Activated CD4-positive, alpha-beta T cell treated with anti-CD3 and anti-CD28 coated beads, Interleukin-2, amount 10 ng/mL, durations not matched to agents 24 days and 14 days (primary cell): ENCODE measurements around the gene PDIK1L. TPM values are rescaled to one million over a fixed set of nuclear protein-coding genes. Genes with fewer than 3 reads are reported as not detected.
"Not testable (repeated sequence)": the region's sequence is repeated elsewhere in the genome, so short reads cannot be mapped to it uniquely, and the experiment has no call there.

Source experiments
- DNase-seq: peaks from one replicate; pipeline ENCODE4 v3.0.0; 2022
- H3K27ac Mint-ChIP-seq: one replicate; pipeline ENCODE4 v1.8.0; 2022; ENCODE audit warnings: mild to moderate bottlenecking, mixed read lengths
- H3K27me3 Mint-ChIP-seq: one replicate; pipeline ENCODE4 v1.8.0; 2022; ENCODE audit warnings: mixed read lengths
- H3K36me3 Mint-ChIP-seq: one replicate; pipeline ENCODE4 v1.8.0; 2022; ENCODE audit warnings: low read depth, mild to moderate bottlenecking, mixed read lengths
- H3K4me1 Mint-ChIP-seq: one replicate; pipeline ENCODE4 v1.8.0; 2021; ENCODE audit warnings: mixed read lengths
- H3K4me3 Mint-ChIP-seq: one replicate; pipeline ENCODE4 v1.8.0; 2022; ENCODE audit warnings: mild to moderate bottlenecking, moderate library complexity, mixed read lengths
- H3K9me3 Mint-ChIP-seq: one replicate; pipeline ENCODE4 v1.8.0; 2021; ENCODE audit warnings: mixed read lengths
- intact Hi-C: fragments of 100-400 bp; cut with micrococcal nuclease; formaldehyde crosslinking; loops from one replicate; pipeline ENCODE4 v1.15.1; 2023
- total RNA-seq: library from RNA; stranded (reverse); gene quantifications from 2 replicates; pipeline ENCODE4 v1.2.3, GENCODE V29; 2022

The PDIK1L gene
- total RNA-seq, 1 donor from 2014 or later = 15.8 TPM

- Mint-ChIP-seq H3K27me3 (peaks cover 22% of the 10 kb centered on the region), H3K4me1 (peaks cover 4% of the 10 kb centered on the region), H3K27ac (no peak overlapping the region), H3K9me3 (no peaks in the 10 kb centered on the region), H3K36me3 (no peaks in the 10 kb centered on the region), H3K4me3 (no peak overlapping the region)
- DNase-seq = no peak
- intact Hi-C loops = no loop called here
Observed at GRCh38 chr1:26098602-26099001, 13.0 kb upstream of the PDIK1L start.

- Mint-ChIP-seq H3K27ac (no peak overlapping the region), H3K9me3 (no peaks in the 10 kb centered on the region), H3K4me1 (peaks cover 5% of the 10 kb centered on the region), H3K27me3 (peaks cover 20% of the 10 kb centered on the region), H3K36me3 (no peaks in the 10 kb centered on the region), H3K4me3 (no peak overlapping the region)
- no peak for DNase-seq
- intact Hi-C loops = no loop called here
Observed at GRCh38 chr1:26099780-26100179, 11.8 kb upstream of the PDIK1L start.

GRCh38 chr1:26100204-26100603, 11.4 kb upstream of the PDIK1L start:
- H3K36me3 Mint-ChIP-seq, H3K9me3 Mint-ChIP-seq, H3K27ac Mint-ChIP-seq, H3K4me3 Mint-ChIP-seq, H3K4me1 Mint-ChIP-seq, intact Hi-C loops, DNase-seq: not testable (repeated sequence)
- H3K27me3 Mint-ChIP-seq = peaks cover 23% of the 10 kb centered on the region

GRCh38 chr1:26102119-26102518, 9.5 kb upstream of the PDIK1L start:
- Mint-ChIP-seq H3K27ac (no peak overlapping the region), H3K27me3 (peaks cover 20% of the 10 kb centered on the region), H3K36me3 (no peaks in the 10 kb centered on the region), H3K4me3 (no peak overlapping the region), H3K9me3 (no peaks in the 10 kb centered on the region), H3K4me1 (peaks cover 11% of the 10 kb centered on the region)
- no peak for DNase-seq
- intact Hi-C loops = no loop called here

GRCh38 chr1:26102526-26102925, 9.1 kb upstream of the PDIK1L start:
- Mint-ChIP-seq H3K27me3 (peaks cover 20% of the 10 kb centered on the region), H3K4me1 (peaks cover 11% of the 10 kb centered on the region), H3K9me3 (no peaks in the 10 kb centered on the region), H3K36me3 (no peaks in the 10 kb centered on the region), H3K4me3 (no peak overlapping the region), H3K27ac (no peak overlapping the region)
- intact Hi-C loops = no loop called here
- DNase-seq = no peak

GRCh38 chr1:26105226-26105548, 6.4 kb upstream of the PDIK1L start:
- DNase-seq, H3K9me3 Mint-ChIP-seq, H3K36me3 Mint-ChIP-seq, H3K4me3 Mint-ChIP-seq: not testable (repeated sequence)
- Mint-ChIP-seq H3K27ac (peak overlapping the region; percentile 41), H3K27me3 (peaks cover 19% of the 10 kb centered on the region), H3K4me1 (peaks cover 13% of the 10 kb centered on the region)
- intact Hi-C loops = loop anchor here (1.0 to 5.0 kb wide), 3 partner anchors 40 to 312 kb away; no protein-coding TSS in a partner anchor

- Mint-ChIP-seq H3K36me3 (peaks cover 9% of the 10 kb centered on the region), H3K9me3 (no peaks in the 10 kb centered on the region), H3K4me3 (peak overlapping the region; percentile 89), H3K27ac (peak overlapping the region; percentile 84), H3K4me1 (peaks cover 32% of the 10 kb centered on the region), H3K27me3 (peaks cover 5% of the 10 kb centered on the region)
- intact Hi-C loops = loop anchor here (5.0 kb wide), 4 partner anchors 53 to 323 kb away; partner anchors contain the start of gene DHDDS
- DNase-seq = no peak
Observed at GRCh38 chr1:26109229-26110164, 2.1 kb upstream of the PDIK1L start.

GRCh38 chr1:26110731-26111529, 694 bp upstream of the PDIK1L start:
- peaks cover 28% of the 10 kb centered on the region for H3K4me1 Mint-ChIP-seq
- no peaks in the 10 kb centered on the region for H3K27me3 Mint-ChIP-seq
- intact Hi-C loops = loop anchor here (1.0 to 5.0 kb wide), 8 partner anchors 12 to 321 kb away; partner anchors contain the start of genes CEP85, DHDDS and PAFAH2

GRCh38 chr1:26112407-26112775, 767 bp downstream of the PDIK1L start:
- Mint-ChIP-seq H3K27me3 (no peaks in the 10 kb centered on the region), H3K4me1 (peaks cover 30% of the 10 kb centered on the region), H3K4me3 (peak overlapping the region; percentile 90), H3K36me3 (peaks cover 19% of the 10 kb centered on the region), H3K9me3 (no peaks in the 10 kb centered on the region), H3K27ac (peak overlapping the region; percentile 95)
- DNase-seq = no peak
- intact Hi-C loops = loop anchor here (5.0 kb wide), 3 partner anchors 75 to 320 kb away; partner anchors contain the start of gene DHDDS

More at GRCh38 chr1:26110731-26111529, 694 bp upstream of the PDIK1L start:
- H3K9me3 Mint-ChIP-seq = no peaks in the 10 kb centered on the region
- DNase-seq = peak; percentile 94
- peaks cover 14% of the 10 kb centered on the region for H3K36me3 Mint-ChIP-seq
- H3K4me3 Mint-ChIP-seq = peak overlapping the region; percentile 89
- peak overlapping the region; percentile 84 for H3K27ac Mint-ChIP-seq

- peaks cover 43% of the 10 kb centered on the region for H3K4me1 Mint-ChIP-seq
- no peak overlapping the region for H3K4me3 Mint-ChIP-seq
- H3K36me3 Mint-ChIP-seq = peaks cover 32% of the 10 kb centered on the region
- H3K9me3 Mint-ChIP-seq = no peaks in the 10 kb centered on the region
- no peak for DNase-seq
- intact Hi-C loops = loop anchor here (5.0 kb wide), 3 partner anchors 77 to 318 kb away; partner anchors contain the start of gene DHDDS
- no peaks in the 10 kb centered on the region for H3K27me3 Mint-ChIP-seq
- H3K27ac Mint-ChIP-seq = peak overlapping the region; percentile 23
Observed at GRCh38 chr1:26114165-26114927, 2.7 kb downstream of the PDIK1L start.

GRCh38 chr1:26119892-26120608, 8.4 kb downstream of the PDIK1L start:
- peak; percentile 65 for DNase-seq
- H3K27ac Mint-ChIP-seq = peak overlapping the region; percentile 51
- intact Hi-C loops = loop anchor here (10.0 kb wide), 1 partner anchor 215 kb away; the partner anchor contains the start of gene STMN1
- no peaks in the 10 kb centered on the region for H3K9me3 Mint-ChIP-seq
- H3K27me3 Mint-ChIP-seq = no peaks in the 10 kb centered on the region
- peaks cover 43% of the 10 kb centered on the region for H3K4me1 Mint-ChIP-seq
- peaks cover 37% of the 10 kb centered on the region for H3K36me3 Mint-ChIP-seq
- peak overlapping the region; percentile 64 for H3K4me3 Mint-ChIP-seq

GRCh38 chr1:26121854-26122773, 10.5 kb downstream of the PDIK1L start:
- intact Hi-C loops = loop anchor here (10.0 kb wide), 1 partner anchor 217 kb away; the partner anchor contains the start of gene STMN1
- H3K27ac Mint-ChIP-seq = no peak overlapping the region
- H3K36me3 Mint-ChIP-seq = peaks cover 37% of the 10 kb centered on the region

More at GRCh38 chr1:26121854-26122773, 10.5 kb downstream of the PDIK1L start:
- H3K4me3 Mint-ChIP-seq = no peak overlapping the region
- H3K27me3 Mint-ChIP-seq = no peaks in the 10 kb centered on the region
- H3K4me1 Mint-ChIP-seq = peaks cover 58% of the 10 kb centered on the region
- no peaks in the 10 kb centered on the region for H3K9me3 Mint-ChIP-seq
- DNase-seq = no peak
